HG02885 (cell line): ENCODE data around the gene RASGEF1B.

ENCODE experiments used
- ATAC-seq: cut with Tn5 transposase; IDR thresholded peaks from one replicate; pipeline ENCODE4 v1.9.1; 2021; ENCODE audit warnings: mild to moderate bottlenecking; ENCODE audit not compliant: unreplicated experiment, poor library complexity

The RASGEF1B gene

GRCh38 chr4:81468678-81469077, 3.0 kb downstream of the RASGEF1B start:
- ATAC-seq = no peak

GRCh38 chr4:81467672-81467964, 4.1 kb downstream of the RASGEF1B start:
- no peak for ATAC-seq

GRCh38 chr4:81466841-81467671, 4.7 kb downstream of the RASGEF1B start:
- no peak for ATAC-seq

- ATAC-seq = no peak
Observed at GRCh38 chr4:81465406-81466340, 6.0 kb downstream of the RASGEF1B start.

GRCh38 chr4:81460834-81461233, 10.9 kb downstream of the RASGEF1B start:
- no peak for ATAC-seq

GRCh38 chr4:81460191-81460701, 11.5 kb downstream of the RASGEF1B start:
- ATAC-seq = no peak

GRCh38 chr4:81459228-81459627, 12.5 kb downstream of the RASGEF1B start:
- ATAC-seq = no peak

- ATAC-seq = no peak
Observed at GRCh38 chr4:81457921-81458520, 13.7 kb downstream of the RASGEF1B start.

- ATAC-seq = no peak
Observed at GRCh38 chr4:81457345-81457744, 14.4 kb downstream of the RASGEF1B start.

GRCh38 chr4:81455897-81456296, 15.8 kb downstream of the RASGEF1B start:
- ATAC-seq = no peak

GRCh38 chr4:81454948-81455347, 16.8 kb downstream of the RASGEF1B start:
- ATAC-seq = no peak

GRCh38 chr4:81454499-81454898, 17.2 kb downstream of the RASGEF1B start:
- ATAC-seq = no peak

- ATAC-seq = no peak
Observed at GRCh38 chr4:81453024-81453423, 18.7 kb downstream of the RASGEF1B start.

GRCh38 chr4:81452452-81453006, 19.2 kb downstream of the RASGEF1B start:
- ATAC-seq = no peak

- no peak for ATAC-seq
Observed at GRCh38 chr4:81449015-81449414, 22.7 kb downstream of the RASGEF1B start.

- no peak for ATAC-seq
Observed at GRCh38 chr4:81447566-81448229, 24.0 kb downstream of the RASGEF1B start.

- no peak for ATAC-seq
Observed at GRCh38 chr4:81446634-81447033, 25.1 kb downstream of the RASGEF1B start.

GRCh38 chr4:81445196-81445595, 26.5 kb downstream of the RASGEF1B start:
- ATAC-seq = no peak

GRCh38 chr4:81442484-81443085, 29.1 kb downstream of the RASGEF1B start:
- no peak for ATAC-seq

GRCh38 chr4:81440949-81441348, 30.8 kb downstream of the RASGEF1B start:
- no peak for ATAC-seq
